Left kidney (tissue), 2 donors: ENCODE results near the gene C9orf50. TPM values are rescaled to one million over a fixed set of nuclear protein-coding genes. Genes with fewer than 3 reads are reported as not detected.

ENCODE experiments used
- DNase-seq: peaks from one replicate; pipeline ENCODE4 v3.0.0-alpha.2; 2013
- polyA plus RNA-seq: library from polyadenylated mRNA; unstranded; fragments of 120-200 nt; gene quantifications from one replicate; pipeline ENCODE4 v1.2.1, GENCODE V29; 2013; ENCODE audit not compliant: insufficient read length

The C9orf50 gene
- polyA plus RNA-seq, 1 donor, result 0.30 TPM

GRCh38 chr9:129631674-129632129 lies 10.8 kb upstream of the C9orf50 start:
- no peak for DNase-seq

- DNase-seq, result no peak
These were observed 10.2 kb upstream of the C9orf50 start for GRCh38 chr9:129630967-129631673.

GRCh38 chr9:129629251-129629820 lies 8.4 kb upstream of the C9orf50 start:
- no peak for DNase-seq

- DNase-seq, result no peak
These were observed 7.8 kb upstream of the C9orf50 start for GRCh38 chr9:129628709-129629108.

GRCh38 chr9:129627556-129628440 lies 6.9 kb upstream of the C9orf50 start:
- DNase-seq, result no peak

GRCh38 chr9:129626625-129627284 lies 5.9 kb upstream of the C9orf50 start:
- DNase-seq, result no peak

- peak; percentile 79 for DNase-seq
These were observed 5.3 kb upstream of the C9orf50 start, which contains the start of gene NTMT1 for GRCh38 chr9:129626079-129626624. Gene NTMT1, plus strand, starts transcription at chr9:129626163. Its CDS starts 6,541 bp downstream, at chr9:129632704.

- no peak for DNase-seq
These were observed 4.0 kb upstream of the C9orf50 start for GRCh38 chr9:129624947-129625346.

GRCh38 chr9:129624168-129624759 lies 3.4 kb upstream of the C9orf50 start:
- DNase-seq, result no peak

GRCh38 chr9:129623331-129623730 lies 2.4 kb upstream of the C9orf50 start:
- no peak for DNase-seq

GRCh38 chr9:129619787-129620668 lies 873 bp downstream of the C9orf50 start:
- peak; percentile 50 for DNase-seq

GRCh38 chr9:129617167-129617566 lies 3.7 kb downstream of the C9orf50 start:
- no peak for DNase-seq

GRCh38 chr9:129615407-129616285 lies 5.3 kb downstream of the C9orf50 start:
- no peak for DNase-seq

- DNase-seq, result no peak
These were observed 6.0 kb downstream of the C9orf50 start for GRCh38 chr9:129614932-129615331.

GRCh38 chr9:129613520-129614175 lies 7.3 kb downstream of the C9orf50 start:
- peak; percentile 75 for DNase-seq

- DNase-seq, result no peak
These were observed 7.9 kb downstream of the C9orf50 start for GRCh38 chr9:129612815-129613519.

- no peak for DNase-seq
These were observed 8.8 kb downstream of the C9orf50 start for GRCh38 chr9:129612123-129612522.

GRCh38 chr9:129611307-129611800 lies 9.5 kb downstream of the C9orf50 start:
- no peak for DNase-seq
